ENCODE measurements around the gene EXOC4. TPM values are rescaled to one million over a fixed set of nuclear protein-coding genes. Genes with fewer than 3 reads are reported as not detected.

EXOC4 gene
- total and polyA plus RNA-seq, 2 donors (not counting 3 experiments of a cell fraction or from before 2014, with no cell fraction given): 20.3 to 73.1 TPM

GRCh38 chr7:133674079-133674763 lies 421.3 kb downstream of the EXOC4 start:
- no peak for DNase-seq (ENCODE audit: low read depth, low spot score)
- no peak for FAIRE-seq
- no peaks in the 10 kb centered on the region for H4K20me1 ChIP-seq (replicated peaks; ENCODE audit: control insufficient read depth, extremely low read depth, insufficient read depth, low read length)
- no peaks in the 10 kb centered on the region for H3K27me3 ChIP-seq (ENCODE audit: control insufficient read depth in 2 of 2, insufficient read depth in 2 of 2, low read length in 2 of 2)
- dilution Hi-C loops (cut with MboI; ENCODE audit: extremely low pct_ligation_motif_present, low sequenced_read_pairs): no loop called here
- H3K4me2 ChIP-seq (ENCODE audit: insufficient read depth, low read length): no peak overlapping the region
- H2AFZ ChIP-seq (ENCODE audit: low read depth, low read length): no peak overlapping the region
- H3K4me1 ChIP-seq (ENCODE audit: control insufficient read depth, extremely low read depth, insufficient read depth, low read length): no peaks in the 10 kb centered on the region
- no peak for TF ChIP-seq MYC (IDR thresholded peaks at IDR 0.05; ENCODE audit: low read depth, low read length)
- no peak for TF ChIP-seq JUN (IDR thresholded peaks at IDR 0.05; ENCODE audit: borderline replicate concordance, insufficient read depth, insufficient read length, low read depth)
- TF ChIP-seq CTCF (IDR thresholded peaks at IDR 0.05; ENCODE audit: extremely low read depth in 1 of 2, insufficient read depth in 1 of 2, low read depth in 1 of 2, low read length in 2 of 2): no peak
- no peak for TF ChIP-seq EZH2 (IDR thresholded peaks at IDR 0.05; ENCODE audit: borderline replicate concordance, low read depth, low read length, severe bottlenecking)
- TF ChIP-seq FOS (IDR thresholded peaks at IDR 0.05; ENCODE audit: borderline replicate concordance, insufficient read depth, low read length): no peak
- TF ChIP-seq POLR2A (IDR thresholded peaks at IDR 0.05; ENCODE audit: low read depth, low read length): no peak
- TF ChIP-seq POLR2AphosphoS5 (IDR thresholded peaks at IDR 0.05; ENCODE audit: insufficient read depth, low read depth, low read length): no peak
- no peak for TF ChIP-seq MAX (IDR thresholded peaks at IDR 0.05; ENCODE audit: insufficient read depth, insufficient read length)
- no peak for TF ChIP-seq GATA2 (IDR thresholded peaks at IDR 0.05; ENCODE audit: insufficient read depth, insufficient read length, low read depth, low read length)
- H3K9me3 ChIP-seq (replicated peaks; ENCODE audit: control insufficient read depth, insufficient read depth, low read length): no peaks in the 10 kb centered on the region
- no peaks in the 10 kb centered on the region for H3K9me1 ChIP-seq (replicated peaks; ENCODE audit: control insufficient read depth, extremely low read depth, insufficient read depth, low read length)
- no peak overlapping the region for H3K27ac ChIP-seq (ENCODE audit: insufficient read depth, low read depth, low read length)
- no peak overlapping the region for H3K4me3 ChIP-seq (replicated peaks in 1 of 3; ENCODE audit: insufficient read depth in 1 of 3, low read depth in 1 of 3, low read length in 3 of 3)
- intact Hi-C loops (cut with micrococcal nuclease): no loop called here
- ChIA-PET CTCF (interaction anchor here (1.4 kb wide), 1 partner anchor 41 kb away, joined by 4 read pairs; no protein-coding TSS in a partner anchor), POLR2A (no interaction called here)
- H3K79me2 ChIP-seq (ENCODE audit: control insufficient read depth, insufficient read depth, low read length): no peaks in the 10 kb centered on the region
- no TSS peak for BruUV-seq (replicated peaks)
- no peaks in the 10 kb centered on the region for H3K36me3 ChIP-seq (ENCODE audit: control insufficient read depth in 2 of 2, extremely low read depth in 1 of 2, insufficient read depth in 2 of 2, low read length in 2 of 2)
- no peak overlapping the region for H3K9ac ChIP-seq (replicated peaks; ENCODE audit: extremely low read depth, insufficient read depth, low read length)
